Heart right ventricle (tissue), 16 donors: Measurements from ENCODE around the gene ARFGAP3. TPM values are rescaled to one million over a fixed set of nuclear protein-coding genes. Genes with fewer than 3 reads are reported as not detected.

ENCODE experiments used
- ATAC-seq, 8 donors: fragments of 200-7000 bp; cut with Tn5 transposase; one replicate each; pipeline ENCODE4 v1.9.1; 2020; ENCODE audit warnings: mild to moderate bottlenecking in 8 of 8, moderate library complexity in 8 of 8, moderate number of reproducible peaks in 1 of 8
- DNase-seq, 2 donors: peaks; one replicate each; pipeline ENCODE4 v3.0.0-alpha.2; 2020
- H3K27ac ChIP-seq, 10 donors: fragments of 200-600 bp; sonication (generic) in 2 of 10; one replicate each; pipeline versions ENCODE4 v1.5.0 to v1.8.0; 2020 to 2022; ENCODE audit warnings: mild to moderate bottlenecking in 3 of 10
- H3K27me3 ChIP-seq, 7 donors: fragments of 200-600 bp; one replicate each; pipeline ENCODE4 v1.8.0; 2021 to 2022; ENCODE audit warnings: mild to moderate bottlenecking in 2 of 7
- H3K36me3 ChIP-seq, 9 donors: fragments of 200-600 bp; sonication (generic) in 1 of 9; one replicate each; pipeline versions ENCODE4 v1.5.0 to v1.8.0; 2020 to 2022; ENCODE audit warnings: mild to moderate bottlenecking in 2 of 9
- H3K4me1 ChIP-seq, 9 donors: fragments of 200-600 bp; sonication (generic) in 1 of 9; one replicate each; pipeline versions ENCODE4 v1.5.0 to v1.8.0; 2020 to 2022; ENCODE audit warnings: mild to moderate bottlenecking in 4 of 9
- H3K4me3 ChIP-seq, 10 donors: fragments of 200-600 bp; sonication (generic) in 2 of 10; one replicate each; pipeline versions ENCODE4 v1.5.0 to v1.8.0; 2020 to 2022; ENCODE audit warnings: mild to moderate bottlenecking in 7 of 10, moderate library complexity in 2 of 10
- H3K9me3 ChIP-seq, 11 donors: fragments of 200-600 bp in 10 of 11; sonication (generic) in 2 of 11; one replicate each; pipeline versions ENCODE4 v1.5.0 to v1.8.0; 2013 to 2022; ENCODE audit warnings: mild to moderate bottlenecking in 2 of 11, control low read depth in 1 of 11, moderate library complexity in 1 of 11
- CTCF ChIP-seq, 9 donors: fragments of 200-600 bp; sonication (generic) in 2 of 9; IDR thresholded peaks; one replicate each; pipeline versions ENCODE4 v1.5.0 to v1.8.0; 2021 to 2022; ENCODE audit warnings: antibody characterized with exemption in 9 of 9, mild to moderate bottlenecking in 5 of 9, moderate library complexity in 1 of 9
- WGBS, 2 donors: extraction: QIAGEN DNeasy Blood & Tissue Kit; methylation state at CpG; one replicate each; pipeline ENCODE4 v1.1.7; 2013; ENCODE audit warnings: inconsistent platforms in 1 of 2; 5-methylcytosine and 5-hydroxymethylcytosine counted together
- intact Hi-C, 10 donors: fragments of 100-400 bp; cut with DNase I; formaldehyde crosslinking; loops; one replicate each; pipeline versions ENCODE4 v1.11.1 to v1.14.2; 2022
- polyA plus RNA-seq, 2 donors: library from polyadenylated mRNA; stranded (reverse); fragments of 200-250 nt; gene quantifications; one replicate each; pipeline ENCODE4 v1.2.3, GENCODE V29; 2013
- total RNA-seq, 10 donors: library from RNA; stranded (reverse); fragmentation: NEBNext Ultra II Directional in 3 of 10; extraction: Animal tissue kit (Norgen Biotek cat#: 25700) in 3 of 10; gene quantifications; one replicate each; pipeline versions ENCODE4 v1.2.1 to v1.2.4, GENCODE V29; 2021 to 2023
- donor health status: Arrhythmogenic right ventricular cardiomyopathy.
- donor health status: ischemic (EF 13 %, LVEDD 7.1; RV severe dilation, severe dysfunction).
- donor health status: healthy with polysubstance abuse.
- donor health status: DM: no; HTN: yes; CAD: no.
- donor health status: DM: no; HTN: no; CAD: no.
- donor health status: ischemic (EF 25% LVEDD 6.9; RV normal size, moderate dysfunction).
- donor health status: ischemic (EF 25% LVEDD 5.7; RV mildly dilated, moderate dysfunction).
- donor health status: healthy.
- donor health status: DM: yes; HTN: yes; CAD: no.
- donor health status: Ischemic cardiomyopathy.
- donor health status: ischemic (EF 35%, LVEDD 5.7; RV mildly dilated, moderate dysfunction).
- donor health status: nonischemic (EF 11% LVEDD 7.7; RV severe dilation, severe dysfunction).
- donor health status: DM: yes; HTN: yes; CAD: no.
- donor health status: PGD.
- donor health status: ischemic (EF 29% LVEDD 5.4; RV normal size, mild dysfunction).
- donor health status: nonischemic (EF 23%, LVEDD 6.1; RV moderate dilation, normal function).

The ARFGAP3 gene
- total and polyA plus RNA-seq, 12 donors, result 10.6 to 29.4 (median 23.2) TPM

DNA sequence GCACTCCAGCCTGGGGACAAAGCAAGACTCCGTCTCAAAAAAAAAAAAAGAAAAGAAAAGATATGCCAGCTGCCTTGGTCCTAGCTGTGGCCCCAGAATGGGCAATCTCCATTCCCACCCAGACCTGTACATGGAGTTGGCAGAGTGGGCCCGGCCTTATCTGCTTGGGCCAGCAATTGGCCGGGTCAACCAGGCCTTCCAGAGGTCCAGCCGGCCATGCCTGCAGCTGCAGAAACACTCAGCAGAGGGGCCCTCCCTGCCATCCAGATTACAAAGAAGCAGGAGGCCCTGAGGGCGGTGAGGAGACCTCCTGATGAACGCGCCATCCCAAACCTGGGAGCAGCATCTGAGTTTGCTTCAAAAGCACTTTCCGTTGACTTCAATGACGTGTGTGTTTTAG lies 26.9 kb upstream of the ARFGAP3 start:
- H3K4me3 ChIP-seq, result no peak overlapping the region
- H3K4me1 ChIP-seq, result peaks cover 0 to 33% (median 11%) of the 10 kb centered on the region in 9 donors
- 80 to 83% methylated on average over 9 of the region's 9 CpGs for WGBS, 2 donors
- peaks cover 0 to 99% (median 31%) of the 10 kb centered on the region in 9 donors for H3K36me3 ChIP-seq
- DNase-seq (no peak), ATAC-seq (no peak)
- intact Hi-C loops, result no loop called here
- H3K27me3 ChIP-seq, result no peaks in the 10 kb centered on the region
- no peaks in the 10 kb centered on the region for H3K9me3 ChIP-seq
- TF ChIP-seq CTCF (IDR thresholded peaks at IDR 0.05), result no peak
- no peak overlapping the region for H3K27ac ChIP-seq

GRCh38 chr22:42883121-42883520 lies 26.0 kb upstream of the ARFGAP3 start:
- H3K4me3 ChIP-seq, result no peak overlapping the region
- intact Hi-C loops, result no loop called here
- TF ChIP-seq CTCF (IDR thresholded peaks at IDR 0.05), result no peak
- DNase-seq, result no peak
- no peaks in the 10 kb centered on the region for H3K9me3 ChIP-seq
- no peak for ATAC-seq
- WGBS, 2 donors, result 84 to 85% methylated on average over 8 of the region's 8 CpGs
- H3K4me1 ChIP-seq, result peaks cover 0 to 39% (median 13%) of the 10 kb centered on the region in 9 donors
- peak overlapping the region in 2 of 10 donors; percentile 15 to 46 for H3K27ac ChIP-seq
- H3K27me3 ChIP-seq, result no peaks in the 10 kb centered on the region
- peaks cover 0 to 99% (median 36%) of the 10 kb centered on the region in 9 donors for H3K36me3 ChIP-seq

- H3K27ac ChIP-seq, result peak overlapping the region in 5 of 10 donors; percentile 15 to 56 (median 46)
- H3K27me3 ChIP-seq, result no peaks in the 10 kb centered on the region
- peaks cover 0 to 100% (median 40%) of the 10 kb centered on the region in 9 donors for H3K36me3 ChIP-seq
- H3K9me3 ChIP-seq, result no peaks in the 10 kb centered on the region
- 71 to 72% methylated on average over 10 of the region's 10 CpGs for WGBS, 2 donors
- intact Hi-C loops, result no loop called here
- H3K4me3 ChIP-seq, result no peak overlapping the region
- TF ChIP-seq CTCF (IDR thresholded peaks at IDR 0.05), result no peak
- peaks cover 0 to 37% (median 13%) of the 10 kb centered on the region in 9 donors for H3K4me1 ChIP-seq
- DNase-seq (no peak), ATAC-seq (peak in 7 of 8 donors; percentile 3 to 63 (median 36))
Measured at GRCh38 chr22:42881982-42882656, 25.0 kb upstream of the ARFGAP3 start.

- DNase-seq, result no peak
- ATAC-seq, result no peak
- intact Hi-C loops, result no loop called here
- Histone ChIP-seq H3K4me3 (no peak overlapping the region), H3K36me3 (peaks cover 0 to 100% (median 49%) of the 10 kb centered on the region in 9 donors), H3K27me3 (no peaks in the 10 kb centered on the region), H3K9me3 (no peaks in the 10 kb centered on the region), H3K4me1 (peaks cover 0 to 37% (median 13%) of the 10 kb centered on the region in 9 donors), H3K27ac (peak overlapping the region in 2 of 10 donors; percentile 22 to 53)
- no peak for TF ChIP-seq CTCF (IDR thresholded peaks at IDR 0.05)
- WGBS, 2 donors, result 95 to 96% methylated on average over 12 of the region's 12 CpGs
Measured at GRCh38 chr22:42881298-42881697, 24.2 kb upstream of the ARFGAP3 start.
